Effector memory CD4-positive, alpha-beta T cell (primary cell): ENCODE measurements around the gene KDM3B.

Experiments used
- DNase-seq, 3 donors: peaks; one replicate each; pipeline ENCODE4 v3.0.0-alpha.2; 2020
- H3K27ac ChIP-seq: 2 replicates; pipeline ENCODE4 v1.7.0; 2013; ENCODE audit warnings: mild to moderate bottlenecking, low read length, moderate library complexity; ENCODE audit not compliant: insufficient read depth, poor library complexity, severe bottlenecking
- H3K27me3 ChIP-seq: replicated peaks from 2 replicates; pipeline ENCODE4 v1.7.0; 2013; ENCODE audit warnings: mild to moderate bottlenecking, low read length; ENCODE audit not compliant: insufficient read depth, control insufficient read depth, poor library complexity, severe bottlenecking
- H3K36me3 ChIP-seq: 2 replicates; pipeline ENCODE4 v1.7.0; 2013; ENCODE audit warnings: mild to moderate bottlenecking, low read length, moderate library complexity; ENCODE audit not compliant: control insufficient read depth, insufficient read depth
- H3K4me1 ChIP-seq: 2 replicates; pipeline ENCODE4 v1.7.0; 2013; ENCODE audit warnings: low read length, mild to moderate bottlenecking; ENCODE audit not compliant: control insufficient read depth, insufficient read depth, poor library complexity, severe bottlenecking
- H3K4me3 ChIP-seq: 2 replicates; pipeline ENCODE4 v1.7.0; 2013; ENCODE audit warnings: low read length, low read depth, mild to moderate bottlenecking; ENCODE audit not compliant: insufficient read depth, poor library complexity, severe bottlenecking
- H3K9me3 ChIP-seq: 2 replicates; pipeline ENCODE4 v1.7.0; 2013; ENCODE audit warnings: mild to moderate bottlenecking, low read length, moderate library complexity; ENCODE audit not compliant: control insufficient read depth

Gene KDM3B

DNA sequence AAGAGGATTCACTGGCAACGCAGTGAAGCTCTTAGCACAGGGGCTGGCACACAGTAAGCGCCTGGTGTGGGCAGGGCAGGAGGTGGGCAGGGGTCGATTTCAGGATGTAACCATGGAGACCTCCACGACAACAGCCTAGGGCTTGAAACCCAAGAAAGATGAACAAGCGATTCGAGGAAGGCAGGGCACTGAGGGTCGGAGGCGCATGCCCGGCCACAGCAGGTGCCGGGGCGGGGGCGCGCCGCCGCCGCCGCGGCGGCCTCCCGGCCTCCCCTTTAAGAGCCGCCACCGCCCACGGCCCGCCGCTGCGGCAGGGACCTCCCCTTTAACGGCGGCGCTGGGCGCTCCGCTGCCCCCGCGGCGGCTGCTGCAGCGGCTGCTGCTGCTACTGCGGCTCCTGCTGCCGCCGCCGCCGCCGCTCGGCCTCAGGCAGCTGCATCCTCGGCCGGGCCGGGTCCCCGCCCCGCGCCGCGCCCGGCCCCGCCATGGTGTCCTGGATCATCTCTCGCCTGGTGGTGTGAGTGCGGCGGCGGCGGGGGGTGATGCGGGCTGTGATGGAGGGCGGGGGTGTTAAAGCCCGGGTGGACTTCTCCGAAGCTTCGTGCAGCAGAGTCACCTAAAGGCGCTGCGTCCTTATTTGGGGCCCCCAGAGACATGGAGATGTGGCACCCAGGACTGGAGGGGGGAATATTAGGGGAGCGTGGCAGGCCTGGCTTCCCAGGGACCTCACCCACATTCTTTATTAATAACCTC, 86.4 kb downstream of the KDM3B start, which contains the start of gene REEP2:
Gene REEP2 (plus strand): TSS at position 334 of the 753 bp plus-strand sequence. CDS start 152 bp downstream, at position 486.
- H3K9me3 ChIP-seq: no peaks in the 10 kb centered on the region
- no peak within 1 kb of the TSS for H3K27ac ChIP-seq
- H3K27me3 ChIP-seq: no peaks in the 10 kb centered on the region
- H3K4me1 ChIP-seq: peaks cover 11% of the 10 kb centered on the region
- DNase-seq: peak; percentile 38 to 43 (median 42)
- H3K36me3 ChIP-seq: peaks cover 19% of the 10 kb centered on the region
- H3K4me3 ChIP-seq: peak within 1 kb of the TSS; percentile 63

- H3K4me1 ChIP-seq: peaks cover 11% of the 10 kb centered on the region
- DNase-seq: no peak
- H3K27me3 ChIP-seq: no peaks in the 10 kb centered on the region
- no peak overlapping the region for H3K27ac ChIP-seq
- H3K9me3 ChIP-seq: no peaks in the 10 kb centered on the region
- H3K36me3 ChIP-seq: peaks cover 14% of the 10 kb centered on the region
- H3K4me3 ChIP-seq: peak overlapping the region; percentile 63
These were observed 87.1 kb downstream of the KDM3B start for GRCh38 chr5:138439477-138440158.

- H3K4me1 ChIP-seq: peaks cover 11% of the 10 kb centered on the region
- DNase-seq: no peak
- no peak overlapping the region for H3K4me3 ChIP-seq
- H3K9me3 ChIP-seq: no peaks in the 10 kb centered on the region
- H3K27ac ChIP-seq: no peak overlapping the region
- H3K36me3 ChIP-seq: peaks cover 7% of the 10 kb centered on the region
- no peaks in the 10 kb centered on the region for H3K27me3 ChIP-seq
These were observed 87.9 kb downstream of the KDM3B start for GRCh38 chr5:138440159-138441073.

- Histone ChIP-seq H3K36me3 (no peaks in the 10 kb centered on the region), H3K4me1 (peaks cover 11% of the 10 kb centered on the region), H3K4me3 (no peak overlapping the region), H3K27me3 (no peaks in the 10 kb centered on the region), H3K27ac (no peak overlapping the region), H3K9me3 (no peaks in the 10 kb centered on the region)
- no peak for DNase-seq
These were observed 88.7 kb downstream of the KDM3B start for GRCh38 chr5:138441221-138441620.

- Histone ChIP-seq H3K27me3 (no peaks in the 10 kb centered on the region), H3K4me3 (no peak overlapping the region), H3K27ac (no peak overlapping the region), H3K36me3 (no peaks in the 10 kb centered on the region), H3K4me1 (peaks cover 5% of the 10 kb centered on the region), H3K9me3 (no peaks in the 10 kb centered on the region)
- DNase-seq: no peak
These were observed 91.7 kb downstream of the KDM3B start for GRCh38 chr5:138444078-138444773.

DNA sequence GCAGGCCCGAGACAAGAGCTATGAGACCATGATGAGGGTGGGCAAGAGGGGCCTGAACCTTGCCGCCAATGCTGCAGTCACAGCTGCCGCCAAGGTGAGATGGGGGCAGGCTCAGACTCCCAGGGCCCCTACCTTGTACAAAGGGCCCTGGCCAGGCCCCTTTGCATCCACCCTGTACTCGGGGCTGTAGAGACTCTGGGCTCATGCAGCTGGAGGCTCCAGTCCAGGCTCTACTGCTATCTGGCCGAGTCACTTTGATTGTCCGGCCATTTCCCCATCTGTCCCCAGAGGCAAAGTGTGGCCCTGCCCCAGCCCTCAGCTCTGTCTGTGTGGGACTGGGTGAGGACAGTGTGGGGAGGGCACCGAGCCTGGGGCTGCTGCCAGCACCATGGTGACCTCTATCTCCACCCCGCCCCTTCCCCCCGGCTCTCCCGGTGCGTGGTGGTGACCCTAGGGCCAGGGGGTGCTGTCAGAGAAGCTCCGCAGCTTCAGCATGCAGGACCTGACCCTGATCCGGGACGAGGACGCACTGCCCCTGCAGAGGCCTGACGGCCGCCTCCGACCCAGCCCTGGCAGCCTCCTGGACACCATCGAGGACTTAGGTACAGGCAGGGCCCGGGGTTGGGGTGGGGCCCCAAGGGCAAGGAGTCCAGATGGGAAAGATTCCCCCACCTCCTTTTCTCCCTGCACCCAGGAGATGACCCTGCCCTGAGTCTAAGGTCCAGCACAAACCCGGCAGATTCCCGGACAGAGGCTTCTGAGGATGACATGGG, 92.5 kb downstream of the KDM3B start:
- Histone ChIP-seq H3K27me3 (no peaks in the 10 kb centered on the region), H3K4me3 (no peak overlapping the region), H3K4me1 (peaks cover 2% of the 10 kb centered on the region), H3K27ac (no peak overlapping the region), H3K36me3 (no peaks in the 10 kb centered on the region), H3K9me3 (no peaks in the 10 kb centered on the region)
- DNase-seq: no peak

- no peak for DNase-seq
- Histone ChIP-seq H3K4me3 (no peak overlapping the region), H3K9me3 (no peaks in the 10 kb centered on the region), H3K27me3 (no peaks in the 10 kb centered on the region), H3K4me1 (peaks cover 5% of the 10 kb centered on the region), H3K27ac (no peak overlapping the region), H3K36me3 (no peaks in the 10 kb centered on the region)
These were observed 93.2 kb downstream of the KDM3B start for GRCh38 chr5:138445547-138446271.

GRCh38 chr5:138448070-138448469, 95.6 kb downstream of the KDM3B start:
- no peak overlapping the region for H3K27ac ChIP-seq
- DNase-seq: no peak
- H3K27me3 ChIP-seq: no peaks in the 10 kb centered on the region
- H3K4me3 ChIP-seq: no peak overlapping the region
- H3K4me1 ChIP-seq: peaks cover 5% of the 10 kb centered on the region
- no peaks in the 10 kb centered on the region for H3K36me3 ChIP-seq
- no peaks in the 10 kb centered on the region for H3K9me3 ChIP-seq
